SJSA1 (cell line): Measurements from ENCODE around the gene PHLDB1. TPM values are rescaled to one million over a fixed set of nuclear protein-coding genes. Genes with fewer than 3 reads are reported as not detected.

Experiments
- total RNA-seq: library from RNA; depleted of rRNA; stranded (reverse); fragments of >200 nt; shearing (Covaris generic); gene quantifications from 2 replicates; pipeline ENCODE4 v1.2.3, GENCODE V29; 2014; rRNA removed

PHLDB1 gene
- total RNA-seq, 1 experiment from 2014 or later: 38.9 TPM

Other genes with a start within 250 kb of the PHLDB1 start
- gene UBE4A, start 248.0 kb upstream of the PHLDB1 start, total RNA-seq: 20.6 and 29.7 TPM in 2 replicates
- gene ATP5MG, start 206.0 kb upstream of the PHLDB1 start, total RNA-seq: 51.1 and 55.4 TPM in 2 replicates
- gene KMT2A, start 171.1 kb upstream of the PHLDB1 start, total RNA-seq: 12.8 and 13.4 TPM in 2 replicates
- not detected in 2 replicates for gene TTC36, start 80.1 kb upstream of the PHLDB1 start, total RNA-seq
- 2.4 and 13.4 TPM in 2 replicates for gene TMEM25, start 76.4 kb upstream of the PHLDB1 start, total RNA-seq
- 8.2 and 38.5 TPM in 2 replicates for gene IFT46, start 41.7 kb upstream of the PHLDB1 start, total RNA-seq
- 70.9 and 102 TPM in 2 replicates for gene ARCN1, start 35.2 kb upstream of the PHLDB1 start, total RNA-seq
- not detected in 2 replicates for gene TREH, start 72.0 kb downstream of the PHLDB1 start, total RNA-seq
- 22.6 and 41.0 TPM in 2 replicates for gene DDX6, start 183.5 kb downstream of the PHLDB1 start, total RNA-seq